Suppressor macrophage (primary cell): ENCODE results near the gene SLC16A12.

ENCODE experiments used
- DNase-seq, 4 experiments: peaks; one replicate each; pipeline ENCODE4 v3.0.0-alpha.2; 2020 to 2022

SLC16A12 gene

GRCh38 chr10:89389254-89389653 lies 146.1 kb downstream of the SLC16A12 start:
- peak in 3 of 4 experiments; percentile 27 to 34 (median 28) for DNase-seq

DNA sequence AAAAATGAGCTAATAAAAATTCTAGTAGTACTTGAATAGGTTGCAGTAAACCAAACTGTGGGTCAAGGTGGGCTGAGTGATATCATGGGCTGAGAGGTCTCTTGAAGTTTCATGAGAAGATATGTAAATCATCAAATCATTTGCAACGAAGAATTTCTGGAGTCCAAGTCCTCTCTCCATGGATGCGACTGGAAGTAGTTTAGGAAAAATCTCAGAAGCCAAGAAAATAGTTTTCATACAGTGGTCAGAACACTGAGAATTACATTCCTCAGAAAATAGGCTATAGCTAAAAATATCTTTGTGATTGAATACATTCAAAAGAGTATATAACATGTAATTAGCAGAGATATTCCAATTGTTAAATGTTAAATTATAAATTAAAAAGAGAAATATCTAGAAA lies 146.6 kb downstream of the SLC16A12 start:
- no peak for DNase-seq

DNA sequence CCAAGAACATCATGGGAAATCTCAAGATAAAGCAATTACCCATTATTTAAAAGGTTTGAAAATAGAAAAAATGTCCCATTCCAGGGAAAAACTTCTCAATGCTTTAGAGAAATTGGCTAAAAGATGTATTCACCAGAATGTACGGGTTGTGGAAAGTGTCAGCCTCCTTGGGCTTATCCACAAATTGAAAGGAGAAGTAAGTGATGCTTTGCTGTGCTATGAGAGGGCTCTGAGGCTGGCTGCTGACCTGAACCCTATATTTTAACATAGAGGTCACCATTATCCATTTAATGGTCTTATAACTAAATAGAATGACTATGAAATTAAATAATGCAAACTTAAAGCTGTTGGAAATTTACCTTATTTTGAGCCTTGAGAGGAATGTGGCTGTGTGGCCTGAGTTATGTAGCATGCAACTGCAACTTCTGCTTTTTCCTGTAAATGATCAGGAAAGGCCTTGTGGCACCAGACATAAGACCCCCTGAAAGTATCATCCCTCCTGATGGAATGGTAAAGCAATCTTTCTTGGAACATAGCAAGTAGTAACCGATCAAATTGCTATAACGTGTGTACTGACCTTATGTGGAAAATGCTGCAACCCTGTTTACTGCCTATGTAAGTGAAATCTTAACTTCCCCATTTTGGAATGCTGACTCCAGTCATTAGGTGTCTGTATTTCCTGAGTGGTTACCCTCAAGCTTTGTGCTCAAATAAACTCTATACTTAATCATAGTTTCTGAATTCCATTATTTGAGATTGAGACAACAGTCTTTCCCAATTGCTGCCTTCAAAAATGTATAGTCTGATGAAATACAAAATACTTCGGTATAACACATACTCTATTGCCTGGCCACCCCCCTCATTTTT lies 150.7 kb downstream of the SLC16A12 start:
- DNase-seq = peak; percentile 65 to 94 (median 78)

GRCh38 chr10:89382757-89383156 lies 152.6 kb downstream of the SLC16A12 start:
- no peak for DNase-seq
